Neural cell (in vitro differentiated cells): Measurements from ENCODE around the gene PRICKLE3. TPM values are rescaled to one million over a fixed set of nuclear protein-coding genes. Genes with fewer than 3 reads are reported as not detected.

ENCODE experiments used
- H2AFZ ChIP-seq: fragments of 200-600, 300-800 bp; sonication (generic), shearing (Covaris generic); 2 replicates; pipeline ENCODE4 v1.6.0; 2014; ENCODE audit warnings: low read depth, mild to moderate bottlenecking, antibody characterized with exemption, low read length, moderate library complexity
- H3F3A ChIP-seq: fragments of 200-600 bp; shearing (Covaris generic); 2 replicates; pipeline ENCODE4 v1.6.1; 2016; ENCODE audit warnings: mild to moderate bottlenecking, moderate library complexity, mixed read lengths, antibody characterized with exemption, low read length; ENCODE audit not compliant: insufficient read depth, poor library complexity, severe bottlenecking
- H3K27ac ChIP-seq: fragments of 200-600, 300-800 bp; sonication (generic), shearing (Covaris generic); 2 replicates; pipeline ENCODE4 v1.5.1; 2014; ENCODE audit warnings: mild to moderate bottlenecking, low read length, moderate library complexity
- H3K27me3 ChIP-seq: fragments of 300-800, 200-600 bp; sonication (generic), shearing (Covaris generic); 2 replicates; pipeline ENCODE4 v1.6.0; 2014; ENCODE audit warnings: mild to moderate bottlenecking, low read depth, low read length, moderate library complexity; ENCODE audit not compliant: insufficient read depth
- H3K36me3 ChIP-seq: fragments of 300-800, 200-600 bp; sonication (generic), shearing (Covaris generic); 2 replicates; pipeline ENCODE4 v1.5.1; 2014; ENCODE audit warnings: mild to moderate bottlenecking, antibody characterized with exemption, low read length, moderate library complexity; ENCODE audit not compliant: insufficient read depth
- H3K4me2 ChIP-seq: fragments of 300-800, 200-600 bp; sonication (generic), shearing (Covaris generic); 2 replicates; pipeline ENCODE4 v1.6.0; 2014; ENCODE audit warnings: mild to moderate bottlenecking, low read length
- H3K4me3 ChIP-seq: fragments of 300-800, 200-600 bp; sonication (generic), shearing (Covaris generic); 2 replicates; pipeline ENCODE4 v1.5.1; 2014; ENCODE audit warnings: mild to moderate bottlenecking, low read length, moderate library complexity
- H3K79me2 ChIP-seq: fragments of 200-600 bp; shearing (Covaris generic); replicated peaks from 2 replicates; pipeline ENCODE4 v1.6.0; 2014; ENCODE audit warnings: mild to moderate bottlenecking, low read length, moderate library complexity; ENCODE audit not compliant: insufficient read depth
- H3K9ac ChIP-seq: fragments of 300-800, 200-600 bp; sonication (generic), shearing (Covaris generic); 2 replicates; pipeline ENCODE4 v1.6.1; 2016; ENCODE audit warnings: mild to moderate bottlenecking, low read length, mixed read lengths
- H3K9me2 ChIP-seq: fragments of 200-600 bp; shearing (Covaris generic); 2 replicates; pipeline ENCODE4 v1.6.1; 2016; ENCODE audit warnings: mild to moderate bottlenecking, low read length, mixed read lengths; ENCODE audit not compliant: insufficient read depth
- H3K9me3 ChIP-seq: fragments of 200-600, 300-800 bp; sonication (generic), shearing (Covaris generic); 2 replicates; pipeline ENCODE4 v1.6.1; 2016; ENCODE audit warnings: mild to moderate bottlenecking, mixed run types, low read length, moderate library complexity, mixed read lengths
- H4K20me1 ChIP-seq: fragments of 200-600 bp; shearing (Covaris generic); 2 replicates; pipeline ENCODE4 v1.6.1; 2016; ENCODE audit warnings: mild to moderate bottlenecking, mixed run types; ENCODE audit not compliant: insufficient read depth
- CTCF ChIP-seq: fragments of 450-650 bp; IDR thresholded peaks from 2 replicates; pipeline ENCODE4 v1.5.1; 2014; ENCODE audit warnings: antibody characterized with exemption, mild to moderate bottlenecking, moderate library complexity; ENCODE audit not compliant: poor library complexity, severe bottlenecking
- EP300 ChIP-seq: fragments of 450-650 bp; conservative IDR thresholded peaks from 2 replicates; pipeline ENCODE4 v1.6.1; 2014; ENCODE audit warnings: antibody characterized with exemption, mild to moderate bottlenecking, moderate library complexity; ENCODE audit not compliant: poor library complexity, severe bottlenecking
- MXI1 ChIP-seq: fragments of 450-650 bp; conservative IDR thresholded peaks from 2 replicates; pipeline ENCODE4 v1.6.1; 2014; ENCODE audit warnings: antibody characterized with exemption, mild to moderate bottlenecking; ENCODE audit not compliant: poor library complexity, severe bottlenecking
- POLR2AphosphoS5 ChIP-seq: IDR thresholded peaks from 2 replicates; pipeline ENCODE4 v1.6.1; 2012
- RAD21 ChIP-seq: fragments of 450-650 bp; conservative IDR thresholded peaks from 2 replicates; pipeline ENCODE4 v1.6.1; 2014; ENCODE audit warnings: antibody characterized with exemption, mild to moderate bottlenecking, moderate library complexity
- REST ChIP-seq: IDR thresholded peaks from 2 replicates; pipeline ENCODE4 v1.6.1; 2012; ENCODE audit warnings: borderline replicate concordance
- SMC3 ChIP-seq: fragments of 450-650 bp; conservative IDR thresholded peaks from 2 replicates; pipeline ENCODE4 v1.6.1; 2014; ENCODE audit warnings: antibody characterized with exemption, mild to moderate bottlenecking, moderate library complexity; ENCODE audit not compliant: poor library complexity
- polyA plus RNA-seq: library from polyadenylated mRNA; depleted of rRNA; stranded (reverse); fragments of >200 nt; gene quantifications from 2 replicates; pipeline ENCODE4 v1.2.3, GENCODE V29; 2014

The PRICKLE3 gene
- polyA plus RNA-seq, 1 donor from 2014 or later: 0.45 TPM

DNA sequence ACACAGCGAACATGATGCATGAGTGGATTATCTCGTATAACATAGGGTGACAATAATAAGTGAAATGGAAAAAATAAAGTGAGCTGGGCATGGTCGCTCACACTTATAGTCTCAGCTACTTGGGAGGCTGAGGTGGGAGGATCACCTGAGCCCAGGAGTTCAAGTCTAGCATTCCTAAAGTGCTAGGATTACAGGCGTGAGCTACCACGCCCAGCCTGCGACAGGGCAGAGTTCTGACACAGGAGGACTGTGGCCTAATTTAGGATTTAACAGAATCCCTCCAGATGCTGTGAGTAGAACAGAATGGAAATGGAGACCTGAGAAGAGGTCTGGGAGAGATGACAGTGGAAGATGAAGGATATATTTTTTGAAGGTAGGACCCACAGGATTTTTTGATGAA, 3.4 kb upstream of the PRICKLE3 start:
- no peak overlapping the region for H3K4me2 ChIP-seq
- TF ChIP-seq POLR2AphosphoS5: no peak
- TF ChIP-seq SMC3: no peak
- no peak for TF ChIP-seq RAD21
- TF ChIP-seq CTCF: no peak
- no peak for TF ChIP-seq REST
- H2AFZ ChIP-seq: no peak overlapping the region
- no peaks in the 10 kb centered on the region for H4K20me1 ChIP-seq
- no peaks in the 10 kb centered on the region for H3K9me2 ChIP-seq
- H3K27me3 ChIP-seq: no peaks in the 10 kb centered on the region
- no peak overlapping the region for H3K27ac ChIP-seq
- H3F3A ChIP-seq: no peaks in the 10 kb centered on the region
- H3K9me3 ChIP-seq: no peaks in the 10 kb centered on the region
- H3K36me3 ChIP-seq: no peaks in the 10 kb centered on the region
- H3K9ac ChIP-seq: no peak overlapping the region
- H3K4me3 ChIP-seq: no peak overlapping the region
- no peaks in the 10 kb centered on the region for H3K79me2 ChIP-seq

DNA sequence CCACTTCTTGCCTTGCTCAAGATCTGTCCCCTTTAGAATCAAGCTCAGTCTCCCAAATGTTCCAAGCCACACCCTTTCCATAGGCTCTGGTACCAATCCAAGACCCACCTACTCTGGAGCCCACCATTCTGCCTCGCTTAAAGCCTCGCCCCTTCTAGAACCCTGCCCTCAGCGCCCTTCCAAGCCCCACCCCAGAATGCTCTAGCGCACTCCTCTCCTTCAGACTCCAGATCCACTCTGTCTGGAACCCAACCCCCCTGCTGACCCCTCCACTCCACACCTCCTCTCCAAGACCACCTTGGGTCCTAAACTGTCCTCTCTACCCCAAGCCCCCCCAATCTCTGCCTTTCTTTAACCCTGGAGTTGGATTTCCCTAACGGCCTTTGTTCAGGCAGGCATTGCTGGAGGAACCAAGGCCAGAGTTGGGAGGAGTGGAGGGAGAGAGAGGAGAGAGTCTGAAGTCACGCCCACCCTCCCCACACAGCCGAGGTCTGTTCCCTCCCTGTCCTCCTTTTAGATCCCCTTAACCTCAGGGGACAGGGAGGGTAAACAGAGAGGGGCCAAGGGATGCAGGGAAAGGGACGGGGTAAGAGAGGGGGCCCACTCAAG, 2.4 kb upstream of the PRICKLE3 start:
- no peak overlapping the region for H3K4me2 ChIP-seq
- TF ChIP-seq SMC3 (no peak), MXI1 (no peak), CTCF (no peak), POLR2AphosphoS5 (no peak), REST (no peak), EP300 (no peak)
- no peaks in the 10 kb centered on the region for H3K36me3 ChIP-seq
- no peak overlapping the region for H3K4me3 ChIP-seq
- no peaks in the 10 kb centered on the region for H3K9me3 ChIP-seq
- no peaks in the 10 kb centered on the region for H3K79me2 ChIP-seq
- no peak overlapping the region for H3K9ac ChIP-seq
- no peaks in the 10 kb centered on the region for H3F3A ChIP-seq
- H4K20me1 ChIP-seq: no peaks in the 10 kb centered on the region
- no peak overlapping the region for H2AFZ ChIP-seq
- no peak overlapping the region for H3K27ac ChIP-seq
- H3K9me2 ChIP-seq: no peaks in the 10 kb centered on the region
- H3K27me3 ChIP-seq: no peaks in the 10 kb centered on the region
